ENCODE results near the gene VSIR. TPM values are rescaled to one million over a fixed set of nuclear protein-coding genes. Genes with fewer than 3 reads are reported as not detected.

Gene VSIR
- total and polyA plus RNA-seq, 10 of the 15 experiments (the other 5 are each of a cell fraction or from before 2014, with no cell fraction given) = 0.19 to 12.5 (median 6.7) TPM

GRCh38 chr10:71805776-71806703, 32.7 kb upstream of the VSIR start:
- no peak overlapping the region for H3K4me2 ChIP-seq (ENCODE audit: control insufficient read depth, insufficient read depth)
- TF ChIP-seq YY1 (IDR thresholded peaks at IDR 0.05; ENCODE audit: low read depth, low read length) (no peak), BCLAF1 (IDR thresholded peaks at IDR 0.05) (no peak), ZNF622 (IDR thresholded peaks at IDR 0.05) (no peak), IKZF1 (conservative IDR thresholded peaks at IDR 0.05) (no peak), USF1 (IDR thresholded peaks at IDR 0.05; ENCODE audit: borderline replicate concordance, extremely low read length, insufficient read depth, low read depth, low read length) (no peak), RBBP5 (conservative IDR thresholded peaks at IDR 0.05) (no peak), CBFB (IDR thresholded peaks at IDR 0.05; ENCODE audit: low read depth) (no peak), JUND (IDR thresholded peaks at IDR 0.05; ENCODE audit: low read depth, low read length) (no peak), RELA (IDR thresholded peaks at IDR 0.05; ENCODE audit: borderline replicate concordance, partially characterized antibody) (no peak), E4F1 (IDR thresholded peaks at IDR 0.05; ENCODE audit: borderline replicate concordance, partially characterized antibody) (no peak)
- TF ChIP-seq, protein P1, sequence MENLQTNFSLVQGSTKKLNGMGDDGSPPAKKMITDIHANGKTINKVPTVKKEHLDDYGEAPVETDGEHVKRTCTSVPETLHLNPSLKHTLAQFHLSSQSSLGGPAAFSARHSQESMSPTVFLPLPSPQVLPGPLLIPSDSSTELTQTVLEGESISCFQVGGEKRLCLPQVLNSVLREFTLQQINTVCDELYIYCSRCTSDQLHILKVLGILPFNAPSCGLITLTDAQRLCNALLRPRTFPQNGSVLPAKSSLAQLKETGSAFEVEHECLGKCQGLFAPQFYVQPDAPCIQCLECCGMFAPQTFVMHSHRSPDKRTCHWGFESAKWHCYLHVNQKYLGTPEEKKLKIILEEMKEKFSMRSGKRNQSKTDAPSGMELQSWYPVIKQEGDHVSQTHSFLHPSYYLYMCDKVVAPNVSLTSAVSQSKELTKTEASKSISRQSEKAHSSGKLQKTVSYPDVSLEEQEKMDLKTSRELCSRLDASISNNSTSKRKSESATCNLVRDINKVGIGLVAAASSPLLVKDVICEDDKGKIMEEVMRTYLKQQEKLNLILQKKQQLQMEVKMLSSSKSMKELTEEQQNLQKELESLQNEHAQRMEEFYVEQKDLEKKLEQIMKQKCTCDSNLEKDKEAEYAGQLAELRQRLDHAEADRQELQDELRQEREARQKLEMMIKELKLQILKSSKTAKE (IDR thresholded peaks at IDR 0.05; ENCODE audit: low read depth, poor library complexity, severe bottlenecking) = no peak
- TF ChIP-seq, protein P2, sequence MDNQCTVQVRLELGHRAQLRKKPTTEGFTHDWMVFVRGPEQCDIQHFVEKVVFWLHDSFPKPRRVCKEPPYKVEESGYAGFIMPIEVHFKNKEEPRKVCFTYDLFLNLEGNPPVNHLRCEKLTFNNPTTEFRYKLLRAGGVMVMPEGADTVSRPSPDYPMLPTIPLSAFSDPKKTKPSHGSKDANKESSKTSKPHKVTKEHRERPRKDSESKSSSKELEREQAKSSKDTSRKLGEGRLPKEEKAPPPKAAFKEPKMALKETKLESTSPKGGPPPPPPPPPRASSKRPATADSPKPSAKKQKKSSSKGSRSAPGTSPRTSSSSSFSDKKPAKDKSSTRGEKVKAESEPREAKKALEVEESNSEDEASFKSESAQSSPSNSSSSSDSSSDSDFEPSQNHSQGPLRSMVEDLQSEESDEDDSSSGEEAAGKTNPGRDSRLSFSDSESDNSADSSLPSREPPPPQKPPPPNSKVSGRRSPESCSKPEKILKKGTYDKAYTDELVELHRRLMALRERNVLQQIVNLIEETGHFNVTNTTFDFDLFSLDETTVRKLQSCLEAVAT (IDR thresholded peaks at IDR 0.05) = no peak

More at GRCh38 chr10:71805776-71806703, 32.7 kb upstream of the VSIR start:
- 75% methylated on average over 35 of the region's 41 CpGs for WGBS (ENCODE audit: insufficient coverage, insufficient replicate concordance, low lambda C conversion rate, missing lambda C conversion rate)
- no peak for DNase-seq (ENCODE audit: low read depth, low spot score)
- RAD21 ChIA-PET (ENCODE audit: unreplicated experiment) = interaction anchor here (0.7 to 1.2 kb wide), 2 partner anchors 98 to 804 kb away, joined by 3 read pairs; no protein-coding TSS in a partner anchor
- H3K4me3 ChIP-seq = no peak overlapping the region
- H3K79me2 ChIP-seq (ENCODE audit: control insufficient read depth, insufficient read depth, low read length) = no peaks in the 10 kb centered on the region
- H3K36me3 ChIP-seq (ENCODE audit: control insufficient read depth in 2 of 2, insufficient read depth in 2 of 2, low read length in 1 of 2) = no peaks in the 10 kb centered on the region
- H3K9ac ChIP-seq (ENCODE audit: control insufficient read depth, insufficient read depth, low read length) = no peak overlapping the region
- SMC1A ChIA-PET (ENCODE audit: uncharacterized antibody, unreplicated experiment) = interaction anchor here (1.1 kb wide), 1 partner anchor 23 kb away, joined by 3 read pairs; no protein-coding TSS in a partner anchor
- in situ Hi-C loops (cut with MboI) (no loop called here), intact Hi-C loops (cut with micrococcal nuclease; ENCODE audit: unreplicated experiment) (no loop called here)
- H3K27ac ChIP-seq (ENCODE audit: control insufficient read depth, insufficient read depth) = no peak overlapping the region
- CTCF ChIA-PET = no interaction called here
- H3K4me1 ChIP-seq (ENCODE audit: control insufficient read depth, insufficient read depth, low read length) = peaks cover 9% of the 10 kb centered on the region
- no peak overlapping the region for H2AFZ ChIP-seq (ENCODE audit: control insufficient read depth, low read depth, low read length)
- H3K27me3 ChIP-seq (replicated peaks in 1 of 2; ENCODE audit: control insufficient read depth in 2 of 2, insufficient read depth in 2 of 2, low read length in 1 of 2) = no peaks in the 10 kb centered on the region
- POLR2A ChIA-PET = interaction anchor here (0.7 kb wide), 1 partner anchor 112 kb away, joined by 3 read pairs; no protein-coding TSS in a partner anchor
- no TSS peak for BruUV-seq (replicated peaks)
- no peaks in the 10 kb centered on the region for H3K9me3 ChIP-seq (replicated peaks; ENCODE audit: control insufficient read depth, insufficient read depth, low read length)
- ATAC-seq = no peak
- no peaks in the 10 kb centered on the region for H4K20me1 ChIP-seq (ENCODE audit: control insufficient read depth, insufficient read depth)
- FAIRE-seq = no peak
